GM10266 (cell line): ENCODE data around the gene SLC25A20.
A peak's percentile ranks its signal among the peaks of the same experiment; 100 is the strongest.

Source experiments
- DNase-seq: peaks from one replicate; pipeline ENCODE4 v3.0.0; 2012; ENCODE audit errors: extremely low spot score
- CTCF ChIP-seq: IDR thresholded peaks from 2 replicates; pipeline ENCODE4 v1.5.1; 2012; ENCODE audit warnings: mild to moderate bottlenecking, low read depth; ENCODE audit not compliant: control insufficient read depth, insufficient read depth; ENCODE audit errors: missing control alignments

Gene SLC25A20

GRCh38 chr3:48898383-48899234, at the start of gene SLC25A20:
Gene SLC25A20, minus strand, starts transcription at chr3:48898882. Its CDS starts 88 bp downstream, at chr3:48898794.
- DNase-seq = peak; percentile 90
- TF ChIP-seq CTCF = peak; percentile 22

GRCh38 chr3:48945891-48946549, 47.3 kb upstream of the SLC25A20 start:
- no peak for TF ChIP-seq CTCF
- no peak for DNase-seq

- no peak for DNase-seq
- no peak for TF ChIP-seq CTCF
Measured at GRCh38 chr3:48945432-48945831, 46.8 kb upstream of the SLC25A20 start.

- no peak for TF ChIP-seq CTCF
- DNase-seq = no peak
Measured at GRCh38 chr3:48938689-48939088, 40.0 kb upstream of the SLC25A20 start.

GRCh38 chr3:48938156-48938555, 39.5 kb upstream of the SLC25A20 start:
- TF ChIP-seq CTCF = no peak
- no peak for DNase-seq

- TF ChIP-seq CTCF = no peak
Measured at GRCh38 chr3:48935530-48935929, 36.8 kb upstream of the SLC25A20 start.

More at GRCh38 chr3:48935530-48935929, 36.8 kb upstream of the SLC25A20 start:
- no peak for DNase-seq
